SIG-M5 (cell line): ENCODE data around the gene LTB4R2.

ENCODE experiments used
- DNase-seq: peaks from one replicate; lab custom pipeline; 2025; lab: John Stamatoyannopoulos, UW

LTB4R2 gene

DNA sequence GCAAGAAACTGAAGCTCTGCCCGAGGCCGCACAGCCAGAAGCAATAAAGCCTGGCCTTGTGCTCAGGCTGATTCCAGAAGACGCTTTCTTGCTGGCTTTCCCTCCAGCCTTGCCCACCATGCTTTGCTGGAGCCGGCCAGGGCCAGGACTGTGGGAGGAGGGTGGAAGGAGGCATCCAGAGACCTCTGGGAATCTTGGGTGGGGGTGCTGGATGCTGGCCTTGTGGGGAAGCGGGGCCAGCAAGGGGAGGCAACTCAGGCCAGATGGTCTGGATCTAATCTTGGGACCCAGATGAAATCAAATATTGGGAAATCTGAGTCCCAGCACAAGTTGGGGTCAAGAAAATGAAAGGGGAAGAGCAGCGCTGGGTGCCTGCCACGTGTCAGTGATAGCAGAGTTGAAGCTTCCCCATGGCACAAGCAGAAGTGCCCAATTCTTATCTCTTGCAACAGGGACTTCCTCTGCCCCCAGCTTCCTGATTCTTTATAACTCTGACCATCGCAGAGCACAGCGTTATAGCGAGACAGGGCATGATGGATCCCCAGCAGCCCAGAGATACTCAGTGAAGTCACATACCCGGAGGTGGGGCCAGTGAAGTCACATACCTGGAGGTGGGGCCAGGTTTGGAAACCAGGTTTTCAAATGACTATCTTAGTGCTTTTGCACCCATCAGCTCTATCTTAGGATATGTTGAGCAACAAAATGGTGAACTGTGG, 32.2 kb upstream of the LTB4R2 start:
- DNase-seq = peak; percentile 28

DNA sequence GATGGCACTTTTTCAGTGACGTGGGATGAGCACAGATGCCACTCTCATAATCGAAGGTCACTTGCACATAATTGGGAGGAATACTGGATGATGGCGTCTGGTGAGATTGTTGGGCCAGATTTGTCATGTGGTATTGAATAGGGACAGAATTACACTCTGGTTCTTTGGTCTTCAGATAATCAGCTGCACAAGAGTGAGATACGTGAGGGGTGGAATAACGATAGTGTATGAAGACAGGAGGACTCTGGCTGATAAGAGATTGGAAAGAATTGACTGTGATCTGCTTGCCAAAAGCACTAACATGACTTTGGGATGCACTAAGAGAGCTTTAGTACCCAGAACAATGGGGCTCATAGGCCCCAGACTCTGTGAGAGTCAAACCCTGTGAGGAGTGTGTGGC, 31.5 kb upstream of the LTB4R2 start:
- no peak for DNase-seq

- DNase-seq = no peak
Measured at GRCh38 chr14:24279301-24280186, 30.4 kb upstream of the LTB4R2 start.

GRCh38 chr14:24280797-24281460, 29.0 kb upstream of the LTB4R2 start:
- no peak for DNase-seq

- no peak for DNase-seq
Measured at GRCh38 chr14:24281636-24282035, 28.3 kb upstream of the LTB4R2 start.

DNA sequence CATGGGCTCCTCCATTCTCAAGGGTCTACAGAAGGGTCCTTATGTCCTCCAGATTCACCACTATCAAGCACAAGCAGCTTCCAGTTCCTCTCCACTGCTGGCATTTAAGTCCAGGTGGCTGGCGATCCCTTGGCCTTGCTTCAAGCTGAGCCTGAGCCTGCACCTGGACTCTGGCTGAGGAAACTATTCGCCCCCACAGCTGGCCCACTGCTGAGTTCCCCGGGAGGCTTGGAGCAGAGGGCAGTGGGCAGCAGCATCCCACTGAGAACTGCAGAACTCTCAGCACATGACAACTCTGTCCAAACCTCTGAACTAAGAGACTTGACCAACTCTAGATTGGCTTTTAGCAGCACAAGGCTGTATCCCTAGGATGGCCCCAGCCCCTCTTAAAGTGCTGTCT, 27.2 kb upstream of the LTB4R2 start:
- no peak for DNase-seq

DNA sequence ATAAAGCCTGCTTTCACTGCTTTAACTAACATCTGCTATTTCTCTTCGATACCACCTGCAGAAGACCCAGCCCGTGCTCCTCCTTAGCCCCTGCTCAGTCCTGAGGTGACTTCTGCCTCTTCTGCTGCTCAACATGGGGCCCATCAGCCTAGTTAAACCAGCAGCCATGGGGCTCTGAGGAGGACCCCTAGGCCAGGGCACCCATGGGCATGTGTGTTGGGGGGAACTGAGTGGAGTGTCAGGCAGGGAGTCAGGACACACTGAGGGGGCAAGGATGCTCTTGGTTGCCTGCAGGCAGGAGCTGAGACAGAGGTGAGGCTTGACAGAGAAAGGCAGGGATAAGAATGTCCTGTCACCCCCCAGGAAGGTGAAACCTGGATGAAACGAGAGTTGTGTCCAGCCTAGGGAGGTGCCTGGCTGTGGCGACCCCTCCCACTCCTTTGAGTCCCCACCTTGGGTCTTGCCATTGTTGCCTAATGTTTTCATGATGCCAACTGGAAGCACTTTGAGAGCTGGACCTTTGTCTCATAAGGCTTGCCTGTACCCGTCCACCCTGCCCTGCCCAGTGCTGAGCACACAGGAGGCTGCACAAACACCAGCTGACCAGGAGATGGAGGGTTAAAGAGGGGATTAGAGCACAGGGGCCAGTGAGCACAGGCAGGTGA, 26.0 kb upstream of the LTB4R2 start:
- no peak for DNase-seq

DNA sequence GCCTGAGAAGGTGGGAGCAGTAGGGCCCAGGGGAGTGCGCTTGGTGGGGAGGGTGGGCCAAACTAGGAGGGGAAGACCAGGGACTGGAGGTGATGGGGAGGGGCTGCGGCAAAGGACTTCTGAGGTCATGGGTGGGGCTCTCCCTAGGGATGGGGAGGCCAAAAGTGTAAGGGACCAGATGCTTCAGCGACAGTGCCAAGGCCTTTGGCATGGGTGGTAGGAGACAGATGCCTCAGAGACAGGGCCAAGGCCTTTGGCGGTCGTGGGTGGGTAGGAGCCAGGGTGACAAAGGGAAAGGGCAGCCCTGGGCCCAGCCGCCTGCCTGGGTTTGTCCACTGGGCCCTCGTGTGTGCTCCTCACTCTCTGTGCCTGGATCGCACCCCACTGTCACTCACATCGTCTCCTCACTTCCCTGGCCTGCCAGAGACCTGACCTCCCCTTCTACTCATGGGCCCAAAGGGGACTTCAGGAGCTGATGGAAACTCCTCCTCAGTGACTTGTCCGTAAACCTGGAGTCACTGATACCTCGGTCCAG, 25.4 kb upstream of the LTB4R2 start:
- DNase-seq = no peak

DNA sequence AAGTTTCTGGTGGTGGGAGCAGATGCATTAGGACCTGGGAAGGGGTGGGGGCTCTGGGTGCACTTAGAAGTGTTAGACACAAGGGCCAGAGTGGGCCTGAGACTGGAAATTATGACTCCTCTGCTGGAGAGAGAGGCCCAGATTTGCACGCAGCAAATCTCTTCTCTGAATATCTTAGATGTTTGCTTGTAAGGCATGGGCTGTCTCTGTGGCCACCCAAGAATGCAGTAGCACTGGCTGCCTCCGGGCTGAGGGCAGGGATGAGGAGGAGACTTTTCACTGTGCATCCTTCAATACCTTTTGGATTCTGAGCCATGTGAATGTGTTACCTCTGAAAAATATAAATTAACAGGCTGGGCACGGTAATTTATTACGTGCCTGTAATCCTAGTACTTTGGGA, 24.6 kb upstream of the LTB4R2 start:
- DNase-seq = no peak

DNA sequence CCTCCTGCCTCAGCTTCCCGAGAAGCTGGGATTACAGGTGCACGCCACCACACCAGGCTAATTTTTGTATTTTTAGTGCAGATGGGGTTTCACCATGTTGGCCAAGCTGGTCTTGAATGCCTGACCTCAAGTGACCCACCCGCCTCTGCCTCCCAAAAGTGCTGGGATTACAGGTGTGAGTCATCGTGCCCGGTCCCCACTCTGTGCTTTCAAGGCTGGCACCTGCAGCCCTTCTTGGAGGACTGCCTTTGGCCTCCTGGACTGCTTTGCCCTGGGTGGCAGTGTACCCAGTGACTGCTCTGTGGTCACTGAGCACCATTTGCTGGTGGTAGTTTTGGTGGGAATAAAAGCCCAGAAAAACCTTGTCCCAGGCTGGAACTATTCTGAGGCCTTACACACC, 22.9 kb upstream of the LTB4R2 start:
- no peak for DNase-seq

DNA sequence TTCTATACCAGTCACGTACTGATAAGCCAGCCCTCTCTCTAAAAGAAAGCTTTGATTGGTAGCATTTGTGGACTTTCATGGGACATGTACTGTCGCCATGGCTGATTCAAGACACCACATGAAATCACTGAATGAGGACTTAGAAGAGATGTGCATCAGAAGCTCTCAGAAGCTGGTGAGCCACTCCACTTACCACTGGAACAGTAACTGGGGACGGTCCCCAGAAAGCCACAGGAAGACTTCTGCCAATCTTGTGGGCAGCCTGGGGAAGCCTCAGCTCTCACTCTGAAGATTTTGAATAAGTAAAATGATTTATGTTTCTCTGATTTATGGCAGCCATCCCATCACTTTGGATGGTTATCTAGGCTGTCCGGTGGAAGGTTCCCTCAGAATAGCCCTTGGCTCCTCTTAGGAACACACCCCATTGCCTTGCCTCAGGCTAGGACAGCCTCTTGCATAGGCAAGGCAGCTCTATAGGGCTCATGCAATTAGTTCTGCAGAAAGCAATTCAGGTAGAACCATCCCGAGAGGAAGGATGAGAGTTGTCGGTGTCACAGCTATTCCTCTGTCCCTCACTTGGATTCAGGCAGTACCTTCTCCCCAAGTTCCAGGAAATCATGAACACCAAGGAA, 20.2 kb upstream of the LTB4R2 start:
- no peak for DNase-seq

DNA sequence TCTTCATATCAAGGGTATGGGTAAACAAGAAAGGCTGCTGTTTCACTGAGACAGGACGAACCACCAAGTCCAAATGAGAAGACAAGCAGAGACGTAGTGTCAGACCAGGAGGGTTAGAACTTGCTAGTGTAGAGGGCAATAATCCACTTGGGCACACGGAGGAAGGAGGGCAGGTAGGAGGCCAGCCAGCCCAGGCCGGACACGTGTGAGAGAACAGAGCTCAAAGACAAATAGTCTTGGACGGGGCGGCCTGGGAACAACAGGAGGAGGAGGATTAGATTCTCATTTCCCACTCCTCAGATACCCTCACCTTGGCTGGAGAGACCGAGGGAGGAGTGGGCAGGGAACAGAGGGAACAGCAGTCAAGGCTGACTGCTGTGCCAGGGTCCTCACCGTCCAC, 19.2 kb upstream of the LTB4R2 start:
- DNase-seq = no peak

DNA sequence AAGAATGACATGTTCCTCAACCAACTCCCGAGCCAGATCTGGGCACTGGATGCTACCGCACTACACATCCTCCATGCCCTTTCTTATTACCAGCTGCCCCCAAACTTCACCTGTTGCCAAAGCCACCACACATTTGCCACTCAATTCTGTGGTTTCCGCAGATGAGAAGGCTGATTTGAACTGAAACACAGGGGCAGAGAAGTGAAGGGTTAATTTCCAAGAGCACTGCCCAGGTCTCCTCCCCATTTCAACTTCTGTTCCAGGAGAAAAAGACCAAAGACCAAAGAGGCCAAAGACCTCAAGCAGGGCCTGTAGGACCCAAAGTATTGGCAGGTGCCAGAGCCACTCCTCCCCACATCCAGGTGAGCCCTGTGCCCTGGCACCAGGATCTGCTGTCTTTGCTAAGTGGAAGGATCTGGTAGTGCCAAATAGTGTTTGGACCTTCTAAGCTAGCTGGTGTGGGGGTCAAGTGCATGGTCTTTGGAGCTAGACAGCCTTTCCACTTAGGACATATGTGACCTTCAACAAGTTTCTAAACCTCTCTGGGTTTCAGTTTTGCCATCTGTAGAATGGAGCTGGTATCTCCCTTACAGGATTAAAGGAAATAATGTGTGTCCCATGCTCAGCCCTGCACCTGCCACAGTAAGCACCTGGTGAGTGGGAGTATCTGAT, 18.4 kb upstream of the LTB4R2 start:
- DNase-seq = no peak

GRCh38 chr14:24292118-24292807, 17.7 kb upstream of the LTB4R2 start:
- no peak for DNase-seq

GRCh38 chr14:24293525-24293924, 16.4 kb upstream of the LTB4R2 start:
- no peak for DNase-seq

- DNase-seq = peak; percentile 18
Measured at GRCh38 chr14:24296341-24297157, 13.4 kb upstream of the LTB4R2 start.

- no peak for DNase-seq
Measured at GRCh38 chr14:24297190-24297964, 12.6 kb upstream of the LTB4R2 start.

GRCh38 chr14:24298892-24299254, 11.1 kb upstream of the LTB4R2 start:
- DNase-seq = no peak
